ENCODE results near the gene PTPRT. TPM values are rescaled to one million over a fixed set of nuclear protein-coding genes. Genes with fewer than 3 reads are reported as not detected.

The PTPRT gene
- total RNA-seq, 2 donors from 2014 or later: 0.11 to 0.35 TPM

DNA sequence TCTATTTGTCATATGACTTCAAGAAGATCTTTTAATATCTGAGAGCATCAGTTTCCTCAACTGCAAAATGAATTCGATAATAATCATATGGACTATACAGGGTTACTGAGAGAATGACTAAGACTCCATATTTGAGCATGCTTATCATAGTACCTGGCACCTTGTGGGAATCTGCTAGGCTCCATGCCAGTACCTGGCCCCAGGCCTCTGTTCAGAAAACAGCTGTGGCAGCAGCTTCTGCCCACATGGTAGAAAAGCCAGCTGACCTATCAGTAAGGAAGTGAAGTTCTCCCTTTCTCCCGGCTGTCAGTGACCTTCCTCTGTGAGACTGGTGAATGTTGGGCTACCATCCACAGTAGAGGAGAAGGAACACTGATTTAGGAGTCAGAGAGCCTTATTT is 996.6 kb downstream of the PTPRT start:
- Histone ChIP-seq H3K4me3 (no peak overlapping the region), H3K4me1 (no peaks in the 10 kb centered on the region), H3K27me3 (no peaks in the 10 kb centered on the region), H3K36me3 (no peaks in the 10 kb centered on the region), H3K9me3 (no peaks in the 10 kb centered on the region), H3K27ac (no peak overlapping the region)
- DNase-seq (ENCODE audit: low spot score): no peak
- TF ChIP-seq, protein P1, sequence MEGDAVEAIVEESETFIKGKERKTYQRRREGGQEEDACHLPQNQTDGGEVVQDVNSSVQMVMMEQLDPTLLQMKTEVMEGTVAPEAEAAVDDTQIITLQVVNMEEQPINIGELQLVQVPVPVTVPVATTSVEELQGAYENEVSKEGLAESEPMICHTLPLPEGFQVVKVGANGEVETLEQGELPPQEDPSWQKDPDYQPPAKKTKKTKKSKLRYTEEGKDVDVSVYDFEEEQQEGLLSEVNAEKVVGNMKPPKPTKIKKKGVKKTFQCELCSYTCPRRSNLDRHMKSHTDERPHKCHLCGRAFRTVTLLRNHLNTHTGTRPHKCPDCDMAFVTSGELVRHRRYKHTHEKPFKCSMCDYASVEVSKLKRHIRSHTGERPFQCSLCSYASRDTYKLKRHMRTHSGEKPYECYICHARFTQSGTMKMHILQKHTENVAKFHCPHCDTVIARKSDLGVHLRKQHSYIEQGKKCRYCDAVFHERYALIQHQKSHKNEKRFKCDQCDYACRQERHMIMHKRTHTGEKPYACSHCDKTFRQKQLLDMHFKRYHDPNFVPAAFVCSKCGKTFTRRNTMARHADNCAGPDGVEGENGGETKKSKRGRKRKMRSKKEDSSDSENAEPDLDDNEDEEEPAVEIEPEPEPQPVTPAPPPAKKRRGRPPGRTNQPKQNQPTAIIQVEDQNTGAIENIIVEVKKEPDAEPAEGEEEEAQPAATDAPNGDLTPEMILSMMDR (IDR thresholded peaks at IDR 0.05): no peak

DNA sequence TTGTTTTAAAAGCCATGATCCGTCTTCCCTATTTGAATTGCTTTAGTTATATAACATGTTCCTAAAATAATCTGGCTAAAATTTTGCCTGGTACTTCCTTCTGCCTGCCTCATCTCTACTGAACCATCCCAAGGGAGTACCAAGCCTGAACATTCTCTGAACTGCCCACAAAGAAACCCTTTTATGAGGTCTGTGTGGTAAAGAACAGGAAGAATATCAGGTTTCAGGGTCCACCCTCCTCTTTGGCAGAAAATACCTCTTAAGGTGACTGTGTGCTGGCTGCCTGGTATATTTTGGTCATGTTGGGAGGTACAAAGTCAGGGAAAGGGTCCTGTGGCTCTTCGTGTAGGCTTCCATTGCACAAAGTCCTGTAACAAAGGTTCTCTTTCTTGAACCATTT is 997.4 kb downstream of the PTPRT start:
- Histone ChIP-seq H3K36me3 (no peaks in the 10 kb centered on the region), H3K27me3 (no peaks in the 10 kb centered on the region), H3K4me1 (no peaks in the 10 kb centered on the region), H3K27ac (no peak overlapping the region), H3K4me3 (no peak overlapping the region), H3K9me3 (no peaks in the 10 kb centered on the region)
- TF ChIP-seq, protein P1 (IDR thresholded peaks at IDR 0.05): no peak
- no peak for DNase-seq (ENCODE audit: low spot score)

DNA sequence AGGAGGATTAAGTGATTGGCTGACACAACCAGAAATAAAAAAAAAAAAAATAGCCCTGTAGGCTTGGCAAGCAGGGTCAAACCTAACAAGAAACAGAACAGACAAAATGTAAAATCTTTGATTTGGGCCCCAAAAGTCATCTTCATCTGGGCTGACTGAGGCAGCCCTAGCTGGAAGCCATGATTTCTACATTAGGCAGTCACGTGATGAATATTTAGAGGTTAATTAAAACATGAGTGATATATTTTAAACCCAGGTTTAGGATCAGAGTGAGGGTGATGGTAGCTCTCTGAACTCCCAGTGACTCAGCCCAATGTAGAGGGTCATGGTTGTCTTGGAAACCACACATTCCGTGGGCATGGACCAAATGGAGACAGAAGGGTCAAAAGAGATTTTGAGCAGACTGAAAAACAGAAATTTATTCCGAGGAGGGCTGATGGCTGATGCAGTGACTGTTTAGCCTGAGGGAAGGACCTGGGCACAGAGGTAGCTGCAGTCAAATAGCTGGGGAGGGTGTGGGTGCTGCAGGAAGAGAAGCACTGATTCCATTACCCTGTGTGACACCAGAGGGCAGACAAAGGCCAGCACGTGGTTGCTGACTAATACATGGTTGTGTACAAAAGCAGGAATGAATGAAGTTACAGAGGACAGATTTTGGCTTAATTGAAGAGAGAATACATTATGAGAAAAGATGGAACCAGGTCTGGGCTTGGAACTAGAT is 998.4 kb downstream of the PTPRT start:
- H3K36me3 ChIP-seq: no peaks in the 10 kb centered on the region
- no peak for DNase-seq (ENCODE audit: low spot score)
- H3K4me1 ChIP-seq: no peaks in the 10 kb centered on the region
- no peaks in the 10 kb centered on the region for H3K9me3 ChIP-seq
- H3K27ac ChIP-seq: no peak overlapping the region
- no peaks in the 10 kb centered on the region for H3K27me3 ChIP-seq
- no peak overlapping the region for H3K4me3 ChIP-seq
- TF ChIP-seq, protein P1 (IDR thresholded peaks at IDR 0.05): peak in 1 of 2 donors; percentile 16

- Histone ChIP-seq H3K27ac (no peak overlapping the region), H3K27me3 (no peaks in the 10 kb centered on the region), H3K4me3 (no peak overlapping the region), H3K9me3 (no peaks in the 10 kb centered on the region), H3K4me1 (no peaks in the 10 kb centered on the region), H3K36me3 (no peaks in the 10 kb centered on the region)
- TF ChIP-seq, protein P1 (IDR thresholded peaks at IDR 0.05): no peak
- no peak for DNase-seq (ENCODE audit: low spot score)
Observed at GRCh38 chr20:42190084-42190483, 999.6 kb downstream of the PTPRT start.

DNA sequence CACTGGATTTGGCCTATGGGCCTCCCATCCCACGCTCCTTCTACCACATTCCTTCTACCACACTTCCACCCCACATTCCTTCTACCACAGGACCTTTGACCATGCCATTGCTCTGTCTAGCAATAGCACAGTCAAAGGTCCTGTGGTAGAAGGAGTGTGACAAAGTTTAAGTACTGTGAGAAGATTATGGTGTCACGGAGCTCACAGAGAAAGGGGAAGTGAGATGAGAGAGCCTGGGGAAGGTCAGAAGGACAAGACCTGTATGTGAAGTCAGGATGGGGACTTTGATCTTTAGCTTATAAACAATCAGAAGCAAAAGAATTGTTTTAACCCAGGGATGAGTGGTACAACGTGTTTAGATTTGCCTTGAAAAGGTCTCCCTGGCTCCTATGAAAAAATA is 1003.4 kb downstream of the PTPRT start:
- DNase-seq (ENCODE audit: low spot score): no peak
- Histone ChIP-seq H3K9me3 (no peaks in the 10 kb centered on the region), H3K27ac (no peak overlapping the region), H3K4me3 (no peak overlapping the region), H3K4me1 (no peaks in the 10 kb centered on the region), H3K27me3 (no peaks in the 10 kb centered on the region), H3K36me3 (no peaks in the 10 kb centered on the region)
- TF ChIP-seq, protein P1 (IDR thresholded peaks at IDR 0.05): no peak

DNA sequence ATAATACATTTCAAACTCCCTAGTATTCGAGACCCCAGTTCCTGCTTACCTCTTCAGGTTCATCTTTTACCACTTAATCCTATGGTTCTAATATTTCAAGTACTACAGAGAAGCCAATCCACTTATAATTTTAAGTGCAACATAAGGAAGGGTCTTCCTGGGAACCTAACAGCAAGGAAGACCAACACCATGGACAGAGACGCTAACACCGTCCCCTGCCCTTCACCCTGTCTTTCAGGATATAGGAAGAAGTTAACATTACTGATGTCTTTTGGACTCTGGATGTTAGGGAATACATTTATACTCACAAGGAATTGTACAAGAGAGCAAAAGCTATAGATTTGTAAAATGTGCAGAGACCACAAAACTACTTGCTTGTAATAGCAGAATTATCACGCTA is 1006.6 kb downstream of the PTPRT start:
- no peaks in the 10 kb centered on the region for H3K4me1 ChIP-seq
- no peak for DNase-seq (ENCODE audit: low spot score)
- TF ChIP-seq, protein P1 (IDR thresholded peaks at IDR 0.05): no peak
- H3K27me3 ChIP-seq: no peaks in the 10 kb centered on the region
- H3K27ac ChIP-seq: no peak overlapping the region
- H3K4me3 ChIP-seq: no peak overlapping the region
- H3K36me3 ChIP-seq: no peaks in the 10 kb centered on the region
- no peaks in the 10 kb centered on the region for H3K9me3 ChIP-seq
